ENCODE measurements around the gene CAPN8.

DNA sequence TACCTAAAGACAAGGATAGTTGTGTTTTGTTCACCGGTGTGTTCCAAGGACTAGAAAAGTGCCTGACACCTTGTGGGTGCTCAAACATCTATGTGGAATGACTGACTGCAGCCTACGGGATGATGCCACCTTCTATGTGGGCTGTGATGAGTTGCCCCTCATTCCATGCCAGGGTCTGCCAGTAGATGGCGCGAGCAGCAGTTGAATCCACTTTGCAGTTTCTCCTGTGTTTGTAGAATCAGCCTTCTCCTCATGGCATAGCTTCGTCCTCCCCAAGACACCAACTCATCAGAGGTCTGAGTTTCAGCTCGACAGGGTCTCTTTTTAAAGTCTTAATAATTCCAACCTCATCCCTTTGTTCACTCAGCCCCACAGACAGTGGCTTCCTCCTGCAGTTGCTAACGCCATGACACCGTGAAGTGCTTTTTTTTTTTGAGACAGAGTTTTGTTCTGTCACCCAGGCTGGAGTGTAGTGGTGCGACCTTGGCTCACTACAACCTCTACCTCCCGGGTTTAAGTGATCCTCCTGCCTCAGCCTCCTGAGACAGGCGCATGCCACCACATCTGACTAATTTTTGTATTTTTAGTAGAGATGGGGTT is 133.7 kb downstream of the CAPN8 start:
- TF ChIP-seq CTCF (IDR thresholded peaks at IDR 0.05), result no peak
- TF ChIP-seq POLR2A (IDR thresholded peaks at IDR 0.05), result no peak

Measured in uterus (tissue), 2 donors.